Right lobe of liver (tissue), 6 donors: ENCODE data around the gene XIST. TPM values are rescaled to one million over a fixed set of nuclear protein-coding genes. Genes with fewer than 3 reads are reported as not detected.

Experiments
- ATAC-seq, 4 donors: fragments of 200-7000 bp; cut with Tn5 transposase; one replicate each; pipeline ENCODE4 v1.9.1; 2020; ENCODE audit warnings: mild to moderate bottlenecking in 4 of 4, moderate library complexity in 4 of 4
- DNase-seq, 3 donors: peaks; one replicate each; pipeline ENCODE4 v3.0.0-alpha.2; 2020
- H3K27ac ChIP-seq, 3 donors: fragments of 200-600 bp; one replicate each; pipeline ENCODE4 v1.8.0; 2022
- H3K27me3 ChIP-seq, 2 donors: fragments of 200-600 bp; one replicate each; pipeline ENCODE4 v1.8.0; 2022
- H3K36me3 ChIP-seq, 4 donors: fragments of 200-600 bp; sonication (generic) in 1 of 4; one replicate each; pipeline versions ENCODE4 v1.5.1 to v1.8.0; 2017 to 2022; ENCODE audit warnings: control low read depth in 1 of 4
- H3K4me1 ChIP-seq, 4 donors: fragments of 200-600 bp; sonication (generic) in 1 of 4; one replicate each; pipeline versions ENCODE4 v1.5.1 to v1.8.0; 2017 to 2022; ENCODE audit warnings: control low read depth in 1 of 4
- H3K4me3 ChIP-seq, 3 donors: fragments of 200-600 bp; one replicate each; pipeline ENCODE4 v1.8.0; 2022
- H3K9me3 ChIP-seq, 4 donors: fragments of 200-600 bp; sonication (generic) in 1 of 4; one replicate each; pipeline versions ENCODE4 v1.5.1 to v1.8.0; 2017 to 2022; ENCODE audit warnings: control low read depth in 1 of 4
- POLR2A ChIP-seq: fragments of 450-650 bp; IDR thresholded peaks from one replicate; pipeline ENCODE4 v1.6.1; 2017; ENCODE audit warnings: antibody characterized with exemption, mild to moderate bottlenecking
- WGBS: methylation state at CpG from one replicate; pipeline ENCODE4 v1.1.6; 2018; ENCODE audit warnings: low coverage, low lambda C conversion rate; ENCODE audit not compliant: insufficient coverage; ENCODE audit errors: missing lambda C conversion rate; 5-methylcytosine and 5-hydroxymethylcytosine counted together
- intact Hi-C, 2 donors: fragments of 100-400 bp; cut with DNase I; formaldehyde crosslinking; loops; one replicate each; pipeline versions ENCODE4 v1.11.2 to v1.14.1; 2022
- total RNA-seq, 6 experiments: library from RNA; depleted of rRNA in 2 of 6; stranded (reverse); fragments of >200 nt in 2 of 6; fragmentation: NEBNext Ultra II Directional in 3 of 6; extraction: Animal tissue kit (Norgen Biotek cat#: 25700) in 3 of 6; gene quantifications; one replicate each; pipeline versions ENCODE4 v1.1.0 to v1.2.4, GENCODE V29; 2016 to 2023
- TF ChIP-seq, protein P1 (sequence below), 4 donors: fragments of 200-600 bp in 3 of 4; fragments of 450-650 bp in 1 of 4; IDR thresholded peaks; one replicate each; pipeline versions ENCODE4 v1.5.1 to v1.8.0; 2016 to 2022; ENCODE audit warnings: antibody characterized with exemption in 4 of 4, mild to moderate bottlenecking in 2 of 4
- donor health status: DM: no; HTN: yes; CAD: no.
- donor health status: DM: no; HTN: no; CAD: no.
- donor health status: DM: no; HTN: no; CAD: no.
- donor health status: DM: no; HTN: yes; CAD: no.
- donor health status: DM: no; HTN: yes; CAD: no.

Gene XIST
- total RNA-seq, 6 experiments from 2014 or later = 0.11 to 178 (median 99.4) TPM

DNA sequence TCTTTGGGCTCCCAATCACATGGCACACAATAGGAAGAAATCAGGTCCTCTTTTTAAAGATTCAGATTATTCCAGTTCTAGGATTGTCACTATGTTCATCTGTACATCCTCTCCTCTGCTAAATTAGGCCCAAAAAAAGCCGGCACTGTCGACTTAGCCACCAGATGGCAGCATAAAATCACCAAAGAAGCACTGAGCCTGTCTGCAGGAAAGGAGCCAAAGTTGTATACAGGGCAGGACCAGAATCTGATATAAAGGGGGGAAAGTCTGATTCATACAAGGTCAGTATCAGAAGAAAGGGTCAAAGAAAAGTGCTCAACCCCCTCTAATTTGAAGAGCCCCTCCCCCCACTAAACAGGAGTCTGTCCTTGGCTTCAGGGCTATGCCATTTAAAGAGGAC lies 3.0 kb upstream of the XIST start:
- WGBS = 0% methylated on average over 2 of the region's 2 CpGs
- Histone ChIP-seq H3K27me3 (no peaks in the 10 kb centered on the region), H3K4me1 (no peaks in the 10 kb centered on the region), H3K4me3 (no peak overlapping the region), H3K27ac (no peak overlapping the region), H3K9me3 (no peaks in the 10 kb centered on the region), H3K36me3 (no peaks in the 10 kb centered on the region)
- intact Hi-C loops = loop anchor here (10.0 kb wide), 1 partner anchor 279 kb away; no protein-coding TSS in a partner anchor
- DNase-seq (peak; percentile 41 to 63 (median 54)), ATAC-seq (peak; percentile 52 to 85 (median 54))
- TF ChIP-seq, protein P1, sequence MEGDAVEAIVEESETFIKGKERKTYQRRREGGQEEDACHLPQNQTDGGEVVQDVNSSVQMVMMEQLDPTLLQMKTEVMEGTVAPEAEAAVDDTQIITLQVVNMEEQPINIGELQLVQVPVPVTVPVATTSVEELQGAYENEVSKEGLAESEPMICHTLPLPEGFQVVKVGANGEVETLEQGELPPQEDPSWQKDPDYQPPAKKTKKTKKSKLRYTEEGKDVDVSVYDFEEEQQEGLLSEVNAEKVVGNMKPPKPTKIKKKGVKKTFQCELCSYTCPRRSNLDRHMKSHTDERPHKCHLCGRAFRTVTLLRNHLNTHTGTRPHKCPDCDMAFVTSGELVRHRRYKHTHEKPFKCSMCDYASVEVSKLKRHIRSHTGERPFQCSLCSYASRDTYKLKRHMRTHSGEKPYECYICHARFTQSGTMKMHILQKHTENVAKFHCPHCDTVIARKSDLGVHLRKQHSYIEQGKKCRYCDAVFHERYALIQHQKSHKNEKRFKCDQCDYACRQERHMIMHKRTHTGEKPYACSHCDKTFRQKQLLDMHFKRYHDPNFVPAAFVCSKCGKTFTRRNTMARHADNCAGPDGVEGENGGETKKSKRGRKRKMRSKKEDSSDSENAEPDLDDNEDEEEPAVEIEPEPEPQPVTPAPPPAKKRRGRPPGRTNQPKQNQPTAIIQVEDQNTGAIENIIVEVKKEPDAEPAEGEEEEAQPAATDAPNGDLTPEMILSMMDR (IDR thresholded peaks at IDR 0.05) = peak; percentile 80 to 89 (median 83)
- no peak for TF ChIP-seq POLR2A

DNA sequence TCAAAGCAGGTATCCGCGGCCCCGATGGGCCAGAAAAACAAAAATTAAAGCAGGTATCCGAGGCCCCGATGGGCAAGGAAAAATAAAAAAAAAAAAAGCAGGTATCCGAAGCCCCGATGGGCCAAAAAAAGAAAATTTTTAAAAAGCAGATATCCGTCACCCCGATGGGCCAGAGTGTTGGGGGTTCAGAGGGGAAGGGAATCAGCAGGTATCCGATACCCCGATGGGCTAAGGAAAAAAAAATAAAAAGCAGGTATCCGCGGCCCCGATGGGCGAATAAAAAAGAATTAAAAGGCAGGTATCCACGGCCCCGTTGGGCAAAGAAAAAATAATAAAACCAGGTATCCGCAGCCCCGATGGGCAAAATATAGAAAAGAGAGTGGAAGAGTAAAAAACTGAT lies 492 bp downstream of the XIST start:
- DNase-seq (no peak), ATAC-seq (no peak)
- H3K9me3 ChIP-seq = no peaks in the 10 kb centered on the region
- no peaks in the 10 kb centered on the region for H3K27me3 ChIP-seq
- 30% methylated on average over 18 of the region's 19 CpGs for WGBS
- H3K4me3 ChIP-seq = peak overlapping the region; percentile 39 to 68 (median 65)
- H3K4me1 ChIP-seq = peaks cover 0 to 17% (median 4%) of the 10 kb centered on the region in 4 donors
- H3K36me3 ChIP-seq = no peaks in the 10 kb centered on the region
- H3K27ac ChIP-seq = peak overlapping the region; percentile 70 to 88 (median 74)
- no peak for TF ChIP-seq POLR2A
- TF ChIP-seq, protein P1 (IDR thresholded peaks at IDR 0.05) = no peak
- intact Hi-C loops = loop anchor here (10.0 kb wide), 1 partner anchor 283 kb away; no protein-coding TSS in a partner anchor

DNA sequence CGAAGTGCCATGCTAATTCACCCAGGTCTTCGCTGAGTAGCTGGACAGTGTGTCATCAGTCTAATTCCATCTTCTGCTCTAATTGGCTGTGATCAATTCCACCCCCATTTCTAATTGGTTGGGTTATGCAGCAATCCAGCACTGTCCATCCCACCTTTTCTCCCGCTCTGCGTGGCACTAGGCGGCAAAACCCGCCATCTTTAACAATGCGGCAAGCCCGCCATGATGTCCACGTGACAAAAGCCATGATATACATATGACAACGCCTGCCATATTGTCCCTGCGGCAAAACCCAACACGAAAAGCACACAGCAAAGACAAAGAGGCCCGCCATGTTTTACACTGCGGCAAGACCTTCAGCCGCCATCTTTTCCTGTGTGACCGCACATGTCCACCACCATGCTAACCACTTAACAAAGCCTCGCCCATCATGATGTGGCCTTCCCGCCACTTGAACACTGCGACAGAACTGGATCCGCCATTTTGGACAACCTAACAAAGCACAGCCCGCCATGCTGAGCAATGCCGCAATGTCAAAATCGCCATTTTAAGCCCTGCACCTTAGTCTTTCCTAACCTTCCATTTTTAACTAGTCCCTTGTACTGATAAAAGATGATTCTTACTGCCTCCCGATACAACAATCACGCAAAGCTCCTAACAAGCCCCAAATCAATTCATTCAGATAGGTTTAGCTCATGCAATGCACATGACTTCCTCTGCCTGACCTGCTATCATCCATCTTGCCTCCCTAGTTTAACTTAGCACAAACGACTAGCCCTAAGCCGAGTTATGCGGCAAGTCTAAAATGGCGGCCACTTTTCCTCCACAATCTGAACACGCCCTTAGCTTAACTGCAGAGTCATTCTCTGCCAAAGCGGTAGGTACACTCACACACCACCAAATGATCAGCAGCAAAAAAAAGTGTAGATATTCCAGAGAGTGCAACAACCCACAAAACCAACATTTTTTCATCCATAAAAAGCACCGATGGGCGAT lies 1.2 kb downstream of the XIST start:
- no peaks in the 10 kb centered on the region for H3K9me3 ChIP-seq
- H3K27me3 ChIP-seq = no peaks in the 10 kb centered on the region
- H3K4me1 ChIP-seq = peaks cover 0 to 24% (median 7%) of the 10 kb centered on the region in 4 donors
- intact Hi-C loops = loop anchor here (10.0 kb wide), 1 partner anchor 283 kb away; no protein-coding TSS in a partner anchor
- H3K27ac ChIP-seq = peak overlapping the region; percentile 70 to 88 (median 74)
- H3K36me3 ChIP-seq = no peaks in the 10 kb centered on the region
- H3K4me3 ChIP-seq = peak overlapping the region; percentile 39 to 68 (median 65)
- ATAC-seq = peak in 3 of 4 donors; percentile 79 to 89 (median 82)
- 45% methylated on average over 30 of the region's 33 CpGs for WGBS
- peak in 2 of 3 donors; percentile 84 to 89 for DNase-seq
- TF ChIP-seq POLR2A = peak; percentile 18
- TF ChIP-seq, protein P1 (IDR thresholded peaks at IDR 0.05) = no peak

DNA sequence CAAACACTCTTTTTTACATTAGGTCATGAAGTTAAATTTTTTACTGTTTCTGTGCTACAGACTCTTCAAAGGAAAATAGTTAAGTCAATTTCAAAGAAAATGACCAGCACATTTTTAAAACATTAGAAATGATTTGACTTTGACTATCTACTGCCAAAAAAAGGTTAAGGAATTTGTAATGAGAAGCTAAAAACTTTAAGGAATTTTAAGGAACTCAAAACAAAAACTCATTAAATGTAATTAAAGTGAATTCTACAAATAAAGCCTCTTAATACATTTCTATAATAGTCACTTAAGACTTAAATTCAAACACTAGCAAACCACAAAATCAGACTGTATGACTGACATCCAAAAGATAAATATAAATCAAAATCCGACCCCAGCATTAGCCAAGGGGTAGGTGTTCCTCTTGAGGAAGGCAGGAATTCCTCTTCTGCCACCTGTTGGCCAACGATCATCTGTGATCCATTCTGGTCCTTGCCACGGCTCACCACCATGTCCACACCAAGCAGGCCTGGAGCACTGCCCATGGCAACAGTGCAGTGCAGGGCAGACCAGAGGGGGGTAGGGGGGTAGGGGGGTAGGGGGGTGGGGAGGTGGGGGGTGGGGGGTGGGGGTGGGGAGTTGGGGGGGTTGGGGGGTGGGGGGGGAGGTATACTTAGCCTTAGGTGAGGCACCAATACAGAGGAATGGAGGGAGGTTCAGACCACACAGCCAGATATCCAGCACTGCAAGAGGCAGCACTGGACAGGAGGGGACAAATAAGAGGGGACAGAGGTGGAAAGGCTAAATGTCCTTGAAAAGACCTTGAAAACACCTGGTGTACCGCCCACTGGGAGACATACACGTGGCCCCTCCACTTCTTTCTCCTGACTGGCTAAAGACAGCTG lies 2.1 kb downstream of the XIST start:
- Histone ChIP-seq H3K9me3 (no peaks in the 10 kb centered on the region), H3K27ac (peak overlapping the region in 1 of 3 donors; percentile 58), H3K4me3 (peak overlapping the region; percentile 13 to 65 (median 36)), H3K36me3 (no peaks in the 10 kb centered on the region), H3K27me3 (no peaks in the 10 kb centered on the region), H3K4me1 (peaks cover 0 to 27% (median 9%) of the 10 kb centered on the region in 4 donors)
- WGBS = 23% methylated on average over 5 of the region's 5 CpGs
- intact Hi-C loops = loop anchor here (10.0 kb wide), 1 partner anchor 284 kb away; no protein-coding TSS in a partner anchor
- TF ChIP-seq, protein P1 (IDR thresholded peaks at IDR 0.05) = peak; percentile 10 to 41 (median 23)
- no peak for TF ChIP-seq POLR2A
- ATAC-seq (peak in 3 of 4 donors; percentile 18 to 26 (median 20)), DNase-seq (peak in 2 of 3 donors; percentile 45 to 73)
